ENCODE results near the gene CASS4.

Gene CASS4

GRCh38 chr20:56424931-56425330, 12.9 kb downstream of the CASS4 start:
- no peak for DNase-seq

GRCh38 chr20:56426026-56426425, 14.0 kb downstream of the CASS4 start:
- no peak for DNase-seq

- DNase-seq: no peak
Measured at GRCh38 chr20:56426926-56427325, 14.9 kb downstream of the CASS4 start.

- no peak for DNase-seq
Measured at GRCh38 chr20:56427797-56428196, 15.7 kb downstream of the CASS4 start.

- no peak for DNase-seq
Measured at GRCh38 chr20:56428410-56428809, 16.4 kb downstream of the CASS4 start.

GRCh38 chr20:56428881-56429280, 16.8 kb downstream of the CASS4 start:
- no peak for DNase-seq

GRCh38 chr20:56429502-56429901, 17.4 kb downstream of the CASS4 start:
- DNase-seq: no peak

GRCh38 chr20:56429941-56430340, 17.9 kb downstream of the CASS4 start:
- DNase-seq: no peak

GRCh38 chr20:56430461-56430860, 18.4 kb downstream of the CASS4 start:
- no peak for DNase-seq

- DNase-seq: no peak
Measured at GRCh38 chr20:56430957-56431356, 18.9 kb downstream of the CASS4 start.

- DNase-seq: no peak
Measured at GRCh38 chr20:56431471-56431870, 19.4 kb downstream of the CASS4 start.

GRCh38 chr20:56433221-56433879, 21.3 kb downstream of the CASS4 start:
- DNase-seq: no peak

- DNase-seq: no peak
Measured at GRCh38 chr20:56433880-56434255, 21.8 kb downstream of the CASS4 start.

GRCh38 chr20:56437196-56437960, 25.3 kb downstream of the CASS4 start:
- no peak for DNase-seq

GRCh38 chr20:56438284-56438683, 26.2 kb downstream of the CASS4 start:
- DNase-seq: no peak

GRCh38 chr20:56439771-56440291, 27.8 kb downstream of the CASS4 start:
- no peak for DNase-seq

GRCh38 chr20:56440346-56441007, 28.4 kb downstream of the CASS4 start:
- DNase-seq: no peak

- no peak for DNase-seq
Measured at GRCh38 chr20:56442389-56443365, 30.6 kb downstream of the CASS4 start.

GRCh38 chr20:56443654-56444540, 31.8 kb downstream of the CASS4 start:
- no peak for DNase-seq

GRCh38 chr20:56445130-56445529, 33.1 kb downstream of the CASS4 start:
- no peak for DNase-seq

- DNase-seq: no peak
Measured at GRCh38 chr20:56445540-56445939, 33.5 kb downstream of the CASS4 start.

- DNase-seq: no peak
Measured at GRCh38 chr20:56447227-56447626, 35.2 kb downstream of the CASS4 start.
